Amniotic stem cell (primary cell): Measurements from ENCODE around the gene SOCS7.
A peak's percentile ranks its signal among the peaks of the same experiment; 100 is the strongest.

Source experiments
- DNase-seq: peaks from one replicate; lab custom pipeline; 2025; lab: John Stamatoyannopoulos, UW

Gene SOCS7

GRCh38 chr17:38442548-38442947, 90.9 kb downstream of the SOCS7 start:
- DNase-seq: no peak

- DNase-seq: no peak
Measured at GRCh38 chr17:38443356-38444031, 91.8 kb downstream of the SOCS7 start.

- peak; percentile 33 for DNase-seq
Measured at GRCh38 chr17:38444151-38444550, 92.5 kb downstream of the SOCS7 start.

- no peak for DNase-seq
Measured at GRCh38 chr17:38447502-38448085, 96.0 kb downstream of the SOCS7 start.

GRCh38 chr17:38448208-38448771, 96.6 kb downstream of the SOCS7 start:
- no peak for DNase-seq

GRCh38 chr17:38449364-38449763, 97.7 kb downstream of the SOCS7 start:
- no peak for DNase-seq

GRCh38 chr17:38450557-38451029, 98.9 kb downstream of the SOCS7 start:
- no peak for DNase-seq

GRCh38 chr17:38451030-38451839, 99.6 kb downstream of the SOCS7 start:
- DNase-seq: peak; percentile 49

- DNase-seq: peak; percentile 78
Measured at GRCh38 chr17:38451840-38452529, 100.3 kb downstream of the SOCS7 start.

- no peak for DNase-seq
Measured at GRCh38 chr17:38452719-38453118, 101.1 kb downstream of the SOCS7 start.

- DNase-seq: no peak
Measured at GRCh38 chr17:38453951-38454421, 102.3 kb downstream of the SOCS7 start.

- DNase-seq: peak; percentile 70
Measured at GRCh38 chr17:38454532-38454931, 102.9 kb downstream of the SOCS7 start.
